GM20000 (cell line): Measurements from ENCODE around the gene DGCR2.
"Not testable (repeated sequence)": the region's sequence is repeated elsewhere in the genome, so short reads cannot be mapped to it uniquely, and the experiment has no call there.

Experiments
- DNase-seq: peaks from one replicate; pipeline ENCODE4 v3.0.0; 2012; ENCODE audit warnings: low spot score
- TF ChIP-seq, protein P1 (sequence below): IDR thresholded peaks from 2 replicates; pipeline ENCODE4 v1.5.1; 2012; ENCODE audit warnings: mild to moderate bottlenecking, control low read depth; ENCODE audit errors: extremely low read depth, missing control alignments

The DGCR2 gene

DNA sequence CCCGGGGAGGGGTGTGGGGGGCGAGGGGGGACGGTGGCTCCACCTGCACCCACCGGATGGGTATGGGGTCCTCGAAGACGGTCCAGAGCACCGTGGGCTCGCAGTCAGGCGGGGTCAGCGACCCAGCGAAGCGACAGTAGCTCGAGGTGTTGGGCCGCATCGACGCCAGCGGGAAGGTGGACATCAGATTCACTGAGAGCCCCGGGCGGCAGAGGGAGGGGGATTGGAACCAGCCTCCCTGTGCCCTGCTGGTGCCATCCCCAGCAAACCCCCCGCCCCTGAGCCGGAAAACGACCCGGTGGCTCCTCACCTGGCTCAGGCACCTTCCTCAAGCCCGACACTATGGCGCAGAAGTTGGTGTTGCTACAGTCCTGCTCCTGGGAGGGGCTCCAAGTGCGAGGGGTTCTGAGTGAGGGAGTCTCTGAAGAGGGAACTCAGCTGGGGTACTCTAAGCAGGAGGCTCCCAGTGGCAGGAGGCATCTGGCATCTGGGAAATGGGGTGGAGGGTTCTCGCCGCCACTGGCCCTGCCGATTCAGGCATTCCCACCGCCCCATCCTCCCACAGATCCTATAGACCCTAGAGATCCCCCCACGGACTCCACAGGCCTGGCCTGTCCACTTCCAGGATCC is 89.9 kb downstream of the DGCR2 start:
- DNase-seq: not testable (repeated sequence)

DNA sequence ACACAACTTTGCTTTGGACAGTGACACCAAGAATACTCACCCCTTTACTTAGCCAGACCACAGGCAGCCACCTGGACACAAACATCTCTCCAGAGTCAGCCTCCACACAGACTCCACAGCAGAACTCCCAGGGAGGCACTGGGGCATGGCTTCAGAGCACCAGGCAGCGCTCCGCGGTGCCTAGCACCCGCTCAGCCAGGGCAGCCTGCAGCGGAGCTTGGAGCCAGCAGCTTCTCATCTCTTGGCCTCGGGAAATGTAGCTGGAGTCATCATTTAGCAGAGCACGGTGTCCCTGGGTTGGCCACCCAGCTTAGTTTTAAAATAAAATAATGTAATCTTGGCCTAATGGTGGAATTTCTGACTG is 91.3 kb downstream of the DGCR2 start:
- not testable (repeated sequence) for DNase-seq

- not testable (repeated sequence) for DNase-seq
Measured at GRCh38 chr22:19030226-19030888, 91.9 kb downstream of the DGCR2 start.

DNA sequence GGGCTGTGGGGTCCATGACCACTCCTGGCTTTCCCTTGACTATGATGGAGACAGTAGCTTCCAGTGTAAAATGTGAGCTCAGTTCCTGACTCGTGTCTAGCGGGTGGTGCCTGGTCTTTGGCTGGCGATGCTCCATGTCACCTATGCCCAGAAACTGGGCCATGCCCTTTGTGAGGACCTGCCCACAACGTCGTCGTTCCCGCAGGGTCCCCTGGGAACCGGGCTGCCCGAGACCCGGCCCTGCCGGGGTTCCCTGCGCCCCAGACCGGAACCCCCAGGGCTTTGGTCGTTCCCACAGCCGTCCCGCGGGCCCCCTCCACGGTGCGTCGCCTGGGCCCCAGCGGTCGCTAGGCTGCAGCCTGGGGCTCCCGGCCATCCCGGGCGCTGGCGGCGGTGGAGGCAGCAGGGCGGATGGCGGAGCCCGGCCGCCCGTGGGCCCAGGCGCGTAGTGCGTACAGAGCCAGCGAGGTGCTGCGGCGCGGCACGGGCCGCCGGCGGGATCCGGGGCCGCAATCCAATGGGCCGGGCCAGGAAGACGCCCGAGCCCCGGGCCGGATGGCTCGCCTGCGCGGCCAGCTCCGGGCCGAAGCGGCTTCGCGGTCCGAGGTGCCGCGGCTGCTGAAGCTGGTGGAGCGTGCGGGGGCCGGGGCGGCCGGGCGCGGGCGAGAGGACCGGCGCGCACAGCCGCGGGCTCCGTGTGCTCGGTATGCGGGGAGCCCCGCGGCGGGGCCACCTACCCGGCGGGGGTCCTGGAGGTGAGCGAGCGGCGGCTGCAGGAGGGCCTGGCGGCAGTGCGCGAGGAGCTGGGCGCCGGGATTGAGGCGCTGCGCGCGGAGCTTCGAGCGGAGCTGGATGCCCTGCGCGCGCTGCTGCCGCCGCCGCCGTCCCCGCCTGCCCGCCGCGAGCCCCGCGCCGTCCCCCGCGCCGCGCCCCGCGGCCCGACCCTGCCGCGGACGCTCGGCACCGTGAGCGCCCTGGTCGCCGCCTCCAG is 92.8 kb downstream of the DGCR2 start:
- not testable (repeated sequence) for DNase-seq

DNA sequence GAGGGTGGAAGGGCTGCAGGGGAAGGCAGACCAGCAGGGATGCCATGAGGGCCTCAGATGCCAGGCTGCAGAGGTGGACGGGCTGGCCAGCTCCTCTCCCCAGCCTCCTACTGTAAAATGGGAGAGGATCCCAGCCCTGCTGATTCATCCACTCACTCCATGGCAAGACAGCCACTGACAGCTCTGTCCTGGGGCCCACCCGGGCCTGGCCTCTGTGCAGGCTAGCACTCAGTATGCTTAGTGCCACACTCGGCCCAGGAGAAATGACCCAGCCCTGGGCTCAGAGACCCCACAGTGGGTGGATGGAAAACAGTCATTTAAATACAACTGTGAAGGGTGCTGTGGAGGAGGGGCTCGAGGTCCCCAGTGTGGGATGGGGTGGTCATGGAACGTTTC is 94.2 kb downstream of the DGCR2 start:
- DNase-seq: not testable (repeated sequence)

- DNase-seq: not testable (repeated sequence)
Measured at GRCh38 chr22:19027371-19028059, 94.7 kb downstream of the DGCR2 start.

- not testable (repeated sequence) for DNase-seq
Measured at GRCh38 chr22:19026080-19026479, 96.1 kb downstream of the DGCR2 start.

DNA sequence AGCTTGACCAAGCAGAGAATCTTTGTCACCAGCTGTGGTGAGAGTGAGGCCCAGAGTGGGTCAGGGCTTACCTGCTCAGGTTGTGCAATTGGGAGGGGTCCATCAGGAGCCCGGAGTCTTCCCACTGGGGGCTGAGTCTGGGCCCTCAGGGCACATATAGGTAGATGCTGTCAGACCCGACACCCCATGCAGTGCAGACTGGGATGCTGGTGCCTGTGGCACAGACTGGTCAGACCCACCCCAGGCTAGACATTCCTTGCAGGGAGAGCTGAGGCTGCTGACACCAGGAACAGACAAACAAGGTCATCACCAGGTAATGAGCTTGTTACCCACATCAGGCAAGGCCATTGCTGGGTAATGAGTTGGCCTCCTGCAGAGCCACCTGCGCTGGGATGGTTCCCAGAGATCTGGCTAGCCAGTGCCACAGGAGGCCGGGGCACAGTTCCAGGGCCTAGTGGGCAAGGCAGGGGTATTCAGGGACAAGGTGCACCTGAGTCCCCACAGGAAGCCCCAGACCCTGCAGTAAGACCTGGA is 97.2 kb downstream of the DGCR2 start:
- DNase-seq: not testable (repeated sequence)

DNA sequence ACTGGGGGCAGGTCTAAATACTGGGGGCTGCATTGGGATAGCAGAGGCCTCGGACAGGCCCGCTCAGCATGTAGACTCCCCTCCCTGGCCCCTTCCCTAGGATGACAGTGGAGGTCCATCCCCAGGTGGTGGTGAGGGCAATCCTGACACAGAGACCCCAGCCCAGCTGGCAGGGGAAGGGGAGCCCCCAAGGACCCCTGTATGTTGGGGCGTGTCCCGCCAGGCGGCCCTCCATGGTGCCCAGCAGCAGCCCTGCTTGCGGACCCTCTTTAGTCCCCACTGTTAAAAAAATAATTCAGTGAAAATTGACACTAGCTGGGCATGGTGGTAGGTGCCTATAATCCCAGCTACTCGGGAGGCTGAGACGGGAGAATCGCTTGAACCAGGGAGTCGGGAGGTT is 98.3 kb downstream of the DGCR2 start:
- not testable (repeated sequence) for DNase-seq

- TF ChIP-seq, protein P1, sequence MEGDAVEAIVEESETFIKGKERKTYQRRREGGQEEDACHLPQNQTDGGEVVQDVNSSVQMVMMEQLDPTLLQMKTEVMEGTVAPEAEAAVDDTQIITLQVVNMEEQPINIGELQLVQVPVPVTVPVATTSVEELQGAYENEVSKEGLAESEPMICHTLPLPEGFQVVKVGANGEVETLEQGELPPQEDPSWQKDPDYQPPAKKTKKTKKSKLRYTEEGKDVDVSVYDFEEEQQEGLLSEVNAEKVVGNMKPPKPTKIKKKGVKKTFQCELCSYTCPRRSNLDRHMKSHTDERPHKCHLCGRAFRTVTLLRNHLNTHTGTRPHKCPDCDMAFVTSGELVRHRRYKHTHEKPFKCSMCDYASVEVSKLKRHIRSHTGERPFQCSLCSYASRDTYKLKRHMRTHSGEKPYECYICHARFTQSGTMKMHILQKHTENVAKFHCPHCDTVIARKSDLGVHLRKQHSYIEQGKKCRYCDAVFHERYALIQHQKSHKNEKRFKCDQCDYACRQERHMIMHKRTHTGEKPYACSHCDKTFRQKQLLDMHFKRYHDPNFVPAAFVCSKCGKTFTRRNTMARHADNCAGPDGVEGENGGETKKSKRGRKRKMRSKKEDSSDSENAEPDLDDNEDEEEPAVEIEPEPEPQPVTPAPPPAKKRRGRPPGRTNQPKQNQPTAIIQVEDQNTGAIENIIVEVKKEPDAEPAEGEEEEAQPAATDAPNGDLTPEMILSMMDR: no peak
- DNase-seq: no peak
Measured at GRCh38 chr22:19022755-19023154, 99.5 kb downstream of the DGCR2 start.

DNA sequence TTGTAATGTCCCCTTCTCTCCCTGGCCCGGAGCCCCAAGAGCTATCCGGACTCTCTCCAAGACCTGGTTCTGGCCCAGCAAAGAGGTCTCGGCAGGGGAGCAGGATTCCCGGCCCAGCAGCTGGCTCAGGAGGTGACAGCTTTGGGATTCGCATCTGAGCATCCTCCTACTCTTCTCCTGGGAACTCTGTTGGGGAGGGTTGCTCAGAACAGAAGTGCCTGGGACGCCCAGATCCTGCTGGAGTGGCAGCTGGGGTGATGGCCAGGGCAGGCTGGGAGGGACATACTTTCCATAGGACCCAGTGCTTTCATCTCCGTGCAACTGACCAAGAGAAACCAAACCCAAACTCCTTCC is 102.6 kb downstream of the DGCR2 start:
- TF ChIP-seq, protein P1: no peak
- DNase-seq: no peak

DNA sequence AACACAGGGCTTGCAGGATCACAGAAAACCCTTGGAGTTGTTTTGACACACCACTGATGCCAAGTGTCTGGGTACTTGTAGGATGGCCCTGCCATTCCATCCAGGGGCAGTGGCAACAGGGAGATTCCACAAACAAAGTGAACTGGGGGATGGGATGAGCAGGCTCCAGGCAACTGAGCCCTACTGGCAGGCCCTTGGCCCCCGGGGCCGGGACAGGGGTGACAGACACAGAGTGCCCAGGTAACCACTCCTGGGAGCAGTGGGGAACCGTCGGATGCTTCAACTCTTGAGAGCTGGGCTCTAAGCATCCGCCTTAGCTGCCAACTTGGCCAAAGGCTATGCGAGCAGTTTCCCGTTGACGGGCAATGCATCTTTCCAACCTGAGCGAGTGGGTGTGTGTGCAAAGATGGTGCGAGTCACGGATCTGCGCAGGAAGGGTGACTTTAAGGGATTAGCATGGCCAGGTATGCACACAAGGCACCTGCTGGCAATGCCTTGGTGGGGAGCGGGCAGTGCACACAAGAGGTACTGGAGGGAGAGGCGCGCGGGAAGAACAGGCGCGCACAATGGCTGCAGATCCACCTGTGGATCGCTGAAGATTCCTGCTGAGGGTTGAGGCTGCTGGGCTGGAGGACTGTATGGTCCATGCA is 103.1 kb downstream of the DGCR2 start:
- DNase-seq: no peak
- TF ChIP-seq, protein P1: no peak
